ENCODE measurements around the gene GRID2IP. TPM values are rescaled to one million over a fixed set of nuclear protein-coding genes. Genes with fewer than 3 reads are reported as not detected.
"Not testable (repeated sequence)": the region's sequence is repeated elsewhere in the genome, so short reads cannot be mapped to it uniquely, and the experiment has no call there.

The GRID2IP gene
- total RNA-seq, 4 donors from 2014 or later, result 0.21 to 0.49 TPM; not detected in 2

GRCh38 chr7:6465862-6466261, 85.4 kb downstream of the GRID2IP start:
- no peak overlapping the region for H3K4me3 ChIP-seq
- no peaks in the 10 kb centered on the region for H3K4me1 ChIP-seq
- H3K9me3 ChIP-seq, result no peaks in the 10 kb centered on the region
- intact Hi-C loops (cut with DNase I; ENCODE audit: low total_unique reads), result no loop called here
- no peaks in the 10 kb centered on the region for H3K27me3 ChIP-seq
- TF ChIP-seq POLR2A (IDR thresholded peaks at IDR 0.05), result no peak
- TF ChIP-seq, protein P1, sequence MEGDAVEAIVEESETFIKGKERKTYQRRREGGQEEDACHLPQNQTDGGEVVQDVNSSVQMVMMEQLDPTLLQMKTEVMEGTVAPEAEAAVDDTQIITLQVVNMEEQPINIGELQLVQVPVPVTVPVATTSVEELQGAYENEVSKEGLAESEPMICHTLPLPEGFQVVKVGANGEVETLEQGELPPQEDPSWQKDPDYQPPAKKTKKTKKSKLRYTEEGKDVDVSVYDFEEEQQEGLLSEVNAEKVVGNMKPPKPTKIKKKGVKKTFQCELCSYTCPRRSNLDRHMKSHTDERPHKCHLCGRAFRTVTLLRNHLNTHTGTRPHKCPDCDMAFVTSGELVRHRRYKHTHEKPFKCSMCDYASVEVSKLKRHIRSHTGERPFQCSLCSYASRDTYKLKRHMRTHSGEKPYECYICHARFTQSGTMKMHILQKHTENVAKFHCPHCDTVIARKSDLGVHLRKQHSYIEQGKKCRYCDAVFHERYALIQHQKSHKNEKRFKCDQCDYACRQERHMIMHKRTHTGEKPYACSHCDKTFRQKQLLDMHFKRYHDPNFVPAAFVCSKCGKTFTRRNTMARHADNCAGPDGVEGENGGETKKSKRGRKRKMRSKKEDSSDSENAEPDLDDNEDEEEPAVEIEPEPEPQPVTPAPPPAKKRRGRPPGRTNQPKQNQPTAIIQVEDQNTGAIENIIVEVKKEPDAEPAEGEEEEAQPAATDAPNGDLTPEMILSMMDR (IDR thresholded peaks at IDR 0.05), result no peak
- no peak overlapping the region for H3K27ac ChIP-seq
- DNase-seq, result no peak
- H3K36me3 ChIP-seq, result no peaks in the 10 kb centered on the region

DNA sequence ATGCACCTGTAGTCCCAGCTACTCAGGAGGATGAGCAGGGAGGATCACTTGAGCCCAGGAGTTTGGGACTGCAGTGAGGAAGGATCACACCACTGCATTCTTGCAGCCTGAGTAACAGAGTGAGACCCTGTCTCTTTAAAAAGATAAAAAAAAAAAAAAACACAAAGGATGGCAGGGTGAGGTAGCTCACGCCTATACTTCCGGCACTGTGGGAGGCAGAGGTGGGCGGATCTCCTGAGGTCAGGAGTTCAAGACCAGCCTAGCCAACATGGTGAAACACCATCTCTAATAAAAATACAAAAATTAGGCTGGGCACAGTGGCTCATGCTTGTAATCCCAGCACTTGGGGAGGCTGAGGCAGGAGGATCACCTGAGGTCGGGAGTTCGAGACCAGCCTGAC, 87.7 kb downstream of the GRID2IP start:
- H3K4me3 ChIP-seq; H3K27me3 ChIP-seq; DNase-seq; intact Hi-C loops (cut with DNase I; ENCODE audit: low total_unique reads); H3K27ac ChIP-seq; H3K9me3 ChIP-seq; H3K4me1 ChIP-seq; H3K36me3 ChIP-seq: not testable (repeated sequence)

DNA sequence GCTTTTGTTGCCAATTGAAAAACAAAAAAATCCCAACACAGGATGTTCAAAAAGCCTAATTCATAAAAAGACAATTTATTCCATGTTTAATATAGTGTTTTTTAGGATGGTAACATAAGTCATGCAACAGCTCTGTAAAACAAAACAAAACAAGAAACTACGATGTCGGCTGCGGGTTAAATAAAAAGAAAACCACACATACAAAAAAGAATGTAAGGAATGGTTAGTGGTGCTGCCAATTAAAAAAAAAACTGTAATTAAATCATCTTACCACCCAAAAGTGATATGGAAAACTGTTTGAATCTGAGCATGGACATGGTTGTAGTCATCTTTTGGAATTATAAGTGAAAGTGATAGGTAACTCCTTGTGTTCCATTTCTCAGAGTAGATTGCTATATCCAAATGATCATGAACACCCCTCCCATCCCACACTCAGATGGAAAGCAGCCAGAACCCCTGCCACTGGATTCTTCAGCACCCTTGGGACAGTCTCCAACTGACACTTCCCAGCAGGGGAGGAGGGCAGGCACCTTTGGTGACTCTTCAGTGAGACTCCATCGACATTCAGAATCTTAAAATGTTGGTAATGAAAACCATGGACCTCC, 89.2 kb downstream of the GRID2IP start:
- DNase-seq, result no peak
- no peaks in the 10 kb centered on the region for H3K36me3 ChIP-seq
- no peak overlapping the region for H3K27ac ChIP-seq
- no peaks in the 10 kb centered on the region for H3K27me3 ChIP-seq
- no peaks in the 10 kb centered on the region for H3K4me1 ChIP-seq
- TF ChIP-seq, protein P1 (IDR thresholded peaks at IDR 0.05), result no peak
- TF ChIP-seq POLR2A (IDR thresholded peaks at IDR 0.05), result no peak
- intact Hi-C loops (cut with DNase I; ENCODE audit: low total_unique reads), result no loop called here
- H3K4me3 ChIP-seq, result no peak overlapping the region
- H3K9me3 ChIP-seq, result no peaks in the 10 kb centered on the region

DNA sequence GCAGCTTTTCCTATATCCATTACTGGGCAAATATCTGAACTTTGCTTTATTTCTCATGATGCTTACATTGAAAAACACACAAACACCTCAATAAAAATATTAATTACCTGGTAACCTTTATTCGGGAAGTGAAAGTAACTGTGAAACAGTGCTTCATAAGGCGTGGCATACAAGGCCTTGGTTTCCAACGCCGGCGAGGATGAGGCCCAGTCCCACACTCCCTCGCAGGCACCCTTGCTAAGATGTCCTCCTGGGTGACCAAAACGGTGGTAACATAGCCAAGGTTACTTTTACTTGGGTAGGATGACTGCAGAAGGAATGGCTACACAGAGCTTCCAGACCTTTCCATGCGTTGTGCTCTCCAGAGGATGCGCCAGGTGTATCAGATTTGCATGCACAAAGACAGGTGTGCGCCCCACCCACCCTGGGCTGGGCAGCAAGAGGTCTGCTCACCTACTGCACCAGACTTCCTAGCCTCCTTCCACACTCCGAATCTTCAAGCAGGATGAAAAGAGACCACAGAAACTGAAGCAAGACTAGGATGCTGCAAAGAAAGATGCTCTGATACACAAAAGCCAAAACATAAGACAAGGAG, 90.2 kb downstream of the GRID2IP start:
- Histone ChIP-seq H3K9me3 (no peaks in the 10 kb centered on the region), H3K27me3 (no peaks in the 10 kb centered on the region), H3K36me3 (no peaks in the 10 kb centered on the region), H3K4me1 (no peaks in the 10 kb centered on the region), H3K4me3 (no peak overlapping the region), H3K27ac (no peak overlapping the region)
- no peak for TF ChIP-seq POLR2A (IDR thresholded peaks at IDR 0.05)
- TF ChIP-seq, protein P1 (IDR thresholded peaks at IDR 0.05), result no peak
- no peak for DNase-seq
- intact Hi-C loops (cut with DNase I; ENCODE audit: low total_unique reads), result no loop called here

- TF ChIP-seq, protein P1 (IDR thresholded peaks at IDR 0.05), result no peak
- TF ChIP-seq POLR2A (IDR thresholded peaks at IDR 0.05), result no peak
- Histone ChIP-seq H3K4me1 (no peaks in the 10 kb centered on the region), H3K4me3 (no peak overlapping the region), H3K36me3 (no peaks in the 10 kb centered on the region), H3K9me3 (no peaks in the 10 kb centered on the region), H3K27me3 (no peaks in the 10 kb centered on the region), H3K27ac (no peak overlapping the region)
- intact Hi-C loops (cut with DNase I; ENCODE audit: low total_unique reads), result no loop called here
- no peak for DNase-seq
Observed at GRCh38 chr7:6460303-6460702, 91.0 kb downstream of the GRID2IP start.

DNA sequence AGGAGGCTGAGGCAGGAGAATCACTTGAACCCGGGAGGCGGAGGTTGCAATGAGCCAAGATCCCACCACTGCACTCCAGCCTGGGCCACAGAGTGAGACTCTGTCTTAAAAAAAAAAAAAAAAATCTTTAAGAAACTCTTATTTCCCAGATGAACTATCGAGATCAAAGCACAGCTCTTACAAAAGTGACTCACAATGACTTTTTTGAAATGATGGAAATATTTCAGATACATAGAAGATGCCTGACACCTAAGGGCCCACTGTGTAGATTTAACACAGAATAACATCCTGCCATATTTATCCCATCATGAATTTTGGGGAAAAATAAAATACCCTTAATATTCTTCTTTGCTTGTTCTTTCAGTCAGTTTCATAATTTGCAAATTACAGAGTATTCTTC, 92.6 kb downstream of the GRID2IP start:
- H3K36me3 ChIP-seq; intact Hi-C loops (cut with DNase I; ENCODE audit: low total_unique reads): not testable (repeated sequence)

More for the DNA sequence above, 92.6 kb downstream of the GRID2IP start:
- DNase-seq, H3K4me1 ChIP-seq, H3K4me3 ChIP-seq, H3K27ac ChIP-seq, H3K9me3 ChIP-seq, H3K27me3 ChIP-seq: not testable (repeated sequence)

Measured in uterus (tissue), 4 donors.